Measurements from ENCODE around the gene HOXD8.

DNA sequence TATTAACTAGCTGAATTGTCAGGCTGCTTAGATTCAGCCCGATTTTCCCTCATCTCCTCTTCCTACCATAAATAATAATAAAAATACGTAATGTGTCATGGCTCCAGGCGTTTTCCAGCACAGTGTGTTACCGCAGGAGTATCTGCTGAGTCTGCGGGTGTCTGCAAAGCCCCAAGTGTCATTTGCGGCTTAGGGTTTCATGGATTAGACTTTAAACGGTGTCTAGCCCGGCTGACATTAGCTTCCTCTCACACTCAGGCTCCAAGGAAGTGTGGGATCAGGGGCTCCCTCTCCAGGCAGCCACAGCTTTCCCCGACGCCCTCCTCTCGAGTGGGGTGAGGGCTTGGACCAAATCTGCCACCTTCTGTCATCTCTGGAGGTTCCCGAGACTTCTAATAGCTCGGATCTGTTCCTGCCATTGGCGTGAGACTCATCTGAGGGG lies 44.9 kb downstream of the HOXD8 start:
- TF ChIP-seq, protein P1, sequence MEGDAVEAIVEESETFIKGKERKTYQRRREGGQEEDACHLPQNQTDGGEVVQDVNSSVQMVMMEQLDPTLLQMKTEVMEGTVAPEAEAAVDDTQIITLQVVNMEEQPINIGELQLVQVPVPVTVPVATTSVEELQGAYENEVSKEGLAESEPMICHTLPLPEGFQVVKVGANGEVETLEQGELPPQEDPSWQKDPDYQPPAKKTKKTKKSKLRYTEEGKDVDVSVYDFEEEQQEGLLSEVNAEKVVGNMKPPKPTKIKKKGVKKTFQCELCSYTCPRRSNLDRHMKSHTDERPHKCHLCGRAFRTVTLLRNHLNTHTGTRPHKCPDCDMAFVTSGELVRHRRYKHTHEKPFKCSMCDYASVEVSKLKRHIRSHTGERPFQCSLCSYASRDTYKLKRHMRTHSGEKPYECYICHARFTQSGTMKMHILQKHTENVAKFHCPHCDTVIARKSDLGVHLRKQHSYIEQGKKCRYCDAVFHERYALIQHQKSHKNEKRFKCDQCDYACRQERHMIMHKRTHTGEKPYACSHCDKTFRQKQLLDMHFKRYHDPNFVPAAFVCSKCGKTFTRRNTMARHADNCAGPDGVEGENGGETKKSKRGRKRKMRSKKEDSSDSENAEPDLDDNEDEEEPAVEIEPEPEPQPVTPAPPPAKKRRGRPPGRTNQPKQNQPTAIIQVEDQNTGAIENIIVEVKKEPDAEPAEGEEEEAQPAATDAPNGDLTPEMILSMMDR (IDR thresholded peaks at IDR 0.05): no peak
- TF ChIP-seq POLR2AphosphoS5 (IDR thresholded peaks at IDR 0.05) (no peak), POLR2A (IDR thresholded peaks at IDR 0.05) (no peak)
